LoVo (cell line): Measurements from ENCODE around the gene KMT5C.
A peak's percentile ranks its signal among the peaks of the same experiment; 100 is the strongest.

ENCODE experiments used
- DNase-seq: peaks from one replicate; pipeline ENCODE4 v3.0.0-alpha.2; 2016; ENCODE audit warnings: low spot score

The KMT5C gene

DNA sequence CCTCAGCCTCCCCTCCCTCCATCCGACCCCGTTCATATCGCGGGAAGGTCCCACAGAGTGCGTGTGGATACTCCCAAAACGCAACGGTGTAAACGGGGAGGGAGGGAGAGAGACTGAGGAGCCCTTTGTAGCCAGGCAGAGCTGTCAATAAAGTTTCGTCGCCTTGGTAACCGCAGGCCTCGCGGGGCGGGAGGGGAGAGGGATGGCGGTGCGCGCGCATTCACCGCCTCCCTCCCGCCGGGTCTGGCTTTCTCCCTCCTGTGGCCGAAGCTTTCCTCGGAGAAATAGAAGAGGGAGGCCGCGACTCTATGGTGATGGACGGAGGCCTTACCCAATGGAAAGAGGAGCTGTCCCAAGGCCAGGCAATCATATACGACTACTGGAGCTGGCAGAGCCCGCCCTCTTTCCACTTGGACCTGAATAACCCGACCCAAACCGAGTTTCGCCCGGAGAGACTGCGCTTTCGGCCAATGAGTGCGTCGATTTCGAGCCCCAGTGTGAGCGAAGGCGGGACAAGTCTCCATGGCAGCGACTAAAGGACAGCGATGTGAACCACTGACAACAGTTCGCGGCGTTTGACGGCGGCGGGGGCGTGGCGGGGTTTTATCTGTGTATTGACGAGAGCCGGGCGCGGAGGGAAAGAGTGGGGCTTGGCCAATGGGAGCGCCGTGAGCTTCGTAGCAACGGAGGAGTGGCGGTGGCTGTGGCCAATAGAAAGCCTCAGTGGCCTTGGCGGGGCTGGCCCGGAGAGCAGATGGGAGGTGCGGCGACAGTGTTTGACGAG is at the start of gene KMT5C:
Gene KMT5C (plus strand): TSS at position 772 of the 784 bp plus-strand sequence. CDS start 2,061 bp downstream, outside the sequence.
- DNase-seq, result peak; percentile 100

- no peak for DNase-seq
Measured at GRCh38 chr19:55297267-55297666, 42.4 kb upstream of the KMT5C start.

DNA sequence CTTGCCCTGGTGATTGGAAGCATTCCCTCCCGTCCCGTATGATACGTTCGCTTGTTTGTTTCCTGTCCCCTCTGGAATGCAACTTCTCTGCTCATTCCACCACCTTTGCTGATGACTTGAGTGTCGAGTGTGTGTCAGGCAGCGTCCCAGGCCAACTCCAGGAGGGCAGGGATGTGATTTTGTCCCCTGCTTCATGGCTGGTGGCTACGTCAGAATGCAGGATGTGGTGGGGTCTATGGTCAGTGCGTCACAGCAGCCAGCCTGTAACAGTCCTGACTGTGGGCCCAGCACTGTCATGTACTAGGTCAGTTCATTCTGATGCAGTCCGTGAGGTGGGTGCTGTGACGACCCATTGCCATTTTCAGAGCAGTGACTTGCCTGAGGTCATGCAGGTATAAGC is 39.7 kb upstream of the KMT5C start:
- no peak for DNase-seq

- no peak for DNase-seq
Measured at GRCh38 chr19:55300886-55301458, 38.7 kb upstream of the KMT5C start.

GRCh38 chr19:55301459-55302317 is 38.0 kb upstream of the KMT5C start:
- peak; percentile 80 for DNase-seq

DNA sequence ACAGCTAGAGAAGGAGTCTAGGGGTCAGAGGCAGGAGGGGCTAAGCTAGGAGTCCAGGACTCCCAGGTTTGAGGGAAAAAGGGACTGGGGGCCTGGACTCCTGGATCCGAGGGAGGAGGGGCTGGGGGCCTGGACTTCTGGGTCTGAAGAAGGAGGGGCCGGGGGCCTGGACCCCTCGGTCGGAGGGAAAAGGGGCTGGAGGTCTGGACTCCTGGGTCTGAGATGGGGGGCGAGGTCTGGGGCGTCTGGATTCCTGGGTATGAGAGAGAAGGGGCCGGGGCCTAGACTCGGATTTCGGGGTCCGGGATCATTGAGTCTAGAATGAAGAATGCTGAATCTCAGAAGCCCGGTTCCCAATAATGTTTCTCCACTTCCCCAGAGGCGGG is 37.4 kb upstream of the KMT5C start:
- no peak for DNase-seq

- DNase-seq, result no peak
Measured at GRCh38 chr19:55303477-55303876, 36.2 kb upstream of the KMT5C start.

DNA sequence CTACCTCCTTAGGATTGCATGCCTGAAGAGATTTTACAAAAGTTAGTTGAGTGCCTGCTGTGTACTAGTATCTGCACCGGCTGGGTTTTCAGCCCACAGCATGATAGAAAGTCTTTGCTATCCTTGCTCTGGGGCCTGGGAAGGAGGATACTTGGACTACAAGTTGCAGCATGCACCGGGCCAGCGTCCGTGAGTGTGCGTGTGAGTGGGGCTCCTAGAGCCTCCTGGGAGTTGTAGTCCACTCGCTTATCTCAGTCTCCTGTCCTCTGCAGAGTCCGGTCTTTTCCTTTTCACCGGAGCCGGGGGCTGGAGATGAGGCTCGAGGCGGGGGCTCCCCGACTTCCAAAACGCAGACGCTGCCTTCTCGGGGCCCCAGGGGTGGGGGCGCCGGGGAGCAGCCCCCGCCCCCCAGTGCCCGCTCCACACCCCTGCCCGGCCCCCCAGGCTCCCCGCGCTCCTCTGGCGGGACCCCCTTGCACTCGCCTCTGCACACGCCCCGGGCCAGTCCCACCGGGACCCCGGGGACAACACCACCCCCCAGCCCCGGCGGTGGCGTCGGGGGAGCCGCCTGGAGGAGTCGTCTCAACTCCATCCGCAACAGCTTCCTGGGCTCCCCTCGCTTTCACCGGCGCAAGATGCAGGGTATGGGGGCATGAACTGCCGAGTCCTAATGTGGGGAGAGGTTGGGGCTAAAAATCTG is 35.2 kb upstream of the KMT5C start:
- no peak for DNase-seq

DNA sequence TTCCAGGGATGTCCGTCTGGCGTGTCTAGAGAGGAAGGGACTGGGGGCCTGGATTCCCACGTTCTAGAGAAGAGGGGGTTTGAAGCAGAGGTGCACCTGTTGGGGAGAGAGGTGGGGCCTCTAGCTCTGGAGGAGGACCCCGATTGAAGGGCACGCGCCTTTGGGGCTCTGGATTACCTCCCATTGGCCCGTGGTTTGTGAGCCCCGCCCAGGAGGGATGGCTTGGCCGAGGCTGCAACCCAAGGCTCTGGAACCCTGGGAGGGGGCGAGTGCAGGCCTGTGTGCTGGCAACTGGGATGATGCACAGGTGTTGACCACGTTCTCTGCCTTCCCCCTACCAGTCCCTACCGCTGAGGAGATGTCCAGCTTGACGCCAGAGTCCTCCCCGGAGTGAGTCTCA is 34.7 kb upstream of the KMT5C start:
- DNase-seq, result no peak

DNA sequence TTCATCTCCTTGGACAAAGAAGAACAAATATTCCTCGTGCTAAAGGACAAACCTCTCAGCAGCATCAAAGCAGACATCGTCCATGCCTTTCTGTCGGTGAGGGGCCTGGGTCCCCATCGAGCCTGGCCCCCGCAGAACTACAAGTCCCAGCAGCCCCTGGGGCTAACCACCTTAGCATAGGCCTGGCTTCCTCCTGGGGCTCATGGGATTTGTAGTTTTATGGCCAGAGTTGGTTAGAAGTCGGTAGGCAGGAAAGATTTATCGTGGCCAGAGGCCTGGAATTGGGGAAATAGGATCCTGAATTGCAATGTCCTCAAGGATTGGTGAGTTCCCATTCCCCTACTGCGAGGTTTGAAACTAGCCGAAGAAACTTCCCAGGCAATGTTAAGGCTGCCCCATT is 34.2 kb upstream of the KMT5C start:
- DNase-seq, result peak; percentile 26

- no peak for DNase-seq
Measured at GRCh38 chr19:55305983-55306562, 33.6 kb upstream of the KMT5C start.

- no peak for DNase-seq
Measured at GRCh38 chr19:55306712-55307111, 33.0 kb upstream of the KMT5C start.

DNA sequence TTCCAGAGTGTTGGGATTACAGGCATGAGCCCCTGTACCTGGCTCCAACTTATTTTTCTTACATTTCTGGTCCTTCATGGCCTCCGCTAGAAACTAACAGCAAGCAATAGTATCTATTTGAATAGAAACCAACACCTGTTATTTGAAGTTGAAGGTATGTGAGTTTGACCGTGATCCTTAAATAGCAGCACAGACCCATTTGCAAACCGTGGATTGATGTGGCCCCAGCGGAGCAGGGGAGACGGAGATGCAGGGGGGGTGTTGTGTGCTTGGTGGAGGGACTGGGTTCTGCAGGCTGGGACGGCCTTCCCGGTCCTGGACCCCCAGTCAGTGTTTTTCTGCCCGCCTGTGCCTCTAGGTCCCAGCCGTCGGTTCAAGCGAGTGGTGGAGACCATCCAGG is 31.4 kb upstream of the KMT5C start:
- no peak for DNase-seq

- DNase-seq, result no peak
Measured at GRCh38 chr19:55309448-55309847, 30.2 kb upstream of the KMT5C start.

DNA sequence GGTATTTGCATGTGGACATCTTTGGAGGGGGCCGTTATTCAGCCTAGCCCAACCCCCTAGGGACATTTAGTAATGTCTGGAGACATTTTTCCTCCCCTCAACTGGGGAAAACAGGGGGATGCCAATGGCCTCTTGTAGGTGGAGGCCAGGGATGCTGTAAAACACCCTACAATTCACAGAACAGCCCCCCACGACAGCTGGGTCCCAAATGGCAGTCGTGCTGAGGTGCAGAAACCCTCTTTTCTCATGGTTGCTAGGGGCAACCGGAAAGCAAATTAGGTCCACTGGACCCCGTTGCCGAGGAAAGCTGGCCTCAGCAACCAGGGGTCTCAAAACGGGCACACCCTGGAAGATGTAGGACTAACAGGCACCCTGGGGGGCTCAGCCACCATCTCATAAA is 29.2 kb upstream of the KMT5C start:
- no peak for DNase-seq

DNA sequence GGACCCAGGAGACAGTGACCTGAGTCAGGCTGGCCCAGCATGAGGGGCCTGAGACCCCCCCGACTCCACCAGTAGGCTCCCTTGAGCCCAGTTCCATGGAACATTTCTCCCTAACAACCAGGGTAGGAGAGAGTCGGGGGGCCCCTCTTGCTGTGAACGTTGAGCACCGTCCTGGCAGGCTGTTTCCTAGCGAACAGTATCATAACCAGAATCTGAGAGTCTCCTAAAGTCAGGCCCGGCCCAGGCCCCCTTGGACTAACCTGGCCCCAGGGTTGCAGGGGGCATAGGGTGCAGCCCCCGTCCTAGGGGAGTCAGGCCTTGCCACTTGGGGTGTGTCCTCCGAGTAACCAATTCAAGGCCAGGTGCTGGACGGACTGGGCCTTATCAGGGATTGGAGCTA is 28.3 kb upstream of the KMT5C start:
- DNase-seq, result no peak

DNA sequence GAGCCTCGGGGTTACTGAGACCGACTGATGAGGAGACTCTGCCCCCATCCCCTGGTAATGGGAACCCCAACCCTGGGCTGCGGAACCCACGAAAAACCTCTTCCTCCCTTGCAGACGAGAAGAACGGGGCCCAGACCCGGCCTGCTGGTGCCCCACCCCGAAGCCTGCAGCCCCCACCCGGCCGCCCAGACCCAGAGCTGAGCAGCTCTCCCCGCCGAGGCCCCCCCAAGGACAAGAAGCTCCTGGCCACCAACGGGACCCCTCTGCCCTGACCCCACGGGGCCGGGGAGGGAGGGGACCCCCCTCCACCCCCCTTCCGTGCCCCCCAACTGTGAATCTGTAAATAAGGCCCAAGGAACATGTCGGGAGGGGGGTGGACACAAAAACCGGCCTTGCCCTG is 27.9 kb upstream of the KMT5C start:
- no peak for DNase-seq

DNA sequence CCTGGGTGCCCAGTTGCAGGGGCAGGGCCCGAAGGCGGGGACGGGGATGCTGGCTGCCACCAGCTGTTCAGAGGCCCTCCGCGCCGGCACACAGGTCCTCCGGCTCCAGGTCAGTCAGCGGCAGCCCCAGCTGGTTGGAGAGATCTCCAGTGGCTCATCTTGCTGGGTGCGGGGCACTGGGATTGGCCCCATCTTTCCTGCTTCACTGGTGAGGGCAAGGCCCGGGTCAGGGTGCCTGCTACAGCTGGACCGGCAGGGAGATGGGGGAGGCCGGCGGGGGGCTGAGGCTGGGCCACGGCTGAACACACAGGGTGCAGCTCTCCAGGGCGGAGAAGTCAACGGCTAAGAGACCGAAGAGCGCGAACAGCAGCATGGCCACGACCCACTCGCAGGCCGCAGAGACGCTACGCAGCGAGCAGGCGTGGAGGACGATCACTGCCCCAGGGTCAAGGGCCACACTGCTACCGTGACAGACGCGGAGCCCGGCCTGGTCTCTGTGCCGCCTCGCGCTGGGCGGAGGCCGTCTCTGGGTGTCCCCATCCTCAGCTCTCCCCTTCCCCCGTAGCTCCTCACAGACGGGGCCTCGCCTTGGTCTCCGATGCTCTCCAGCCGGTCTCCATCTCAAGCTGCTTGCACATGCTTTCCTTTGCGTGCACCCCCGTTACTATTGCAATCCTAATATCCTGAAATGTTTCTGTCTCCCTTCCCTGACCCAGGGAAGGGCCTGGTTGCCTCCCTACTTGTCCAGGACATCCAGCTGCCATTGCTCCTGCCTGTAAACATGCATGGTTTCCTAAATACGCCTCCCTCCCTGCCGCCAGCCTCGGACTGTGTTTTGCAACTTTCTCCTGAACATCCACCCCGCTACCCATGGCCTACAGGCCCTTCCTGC is 26.8 kb upstream of the KMT5C start:
- no peak for DNase-seq

GRCh38 chr19:55314396-55314795 is 25.3 kb upstream of the KMT5C start:
- DNase-seq, result no peak

- no peak for DNase-seq
Measured at GRCh38 chr19:55315956-55316525, 23.6 kb upstream of the KMT5C start.

DNA sequence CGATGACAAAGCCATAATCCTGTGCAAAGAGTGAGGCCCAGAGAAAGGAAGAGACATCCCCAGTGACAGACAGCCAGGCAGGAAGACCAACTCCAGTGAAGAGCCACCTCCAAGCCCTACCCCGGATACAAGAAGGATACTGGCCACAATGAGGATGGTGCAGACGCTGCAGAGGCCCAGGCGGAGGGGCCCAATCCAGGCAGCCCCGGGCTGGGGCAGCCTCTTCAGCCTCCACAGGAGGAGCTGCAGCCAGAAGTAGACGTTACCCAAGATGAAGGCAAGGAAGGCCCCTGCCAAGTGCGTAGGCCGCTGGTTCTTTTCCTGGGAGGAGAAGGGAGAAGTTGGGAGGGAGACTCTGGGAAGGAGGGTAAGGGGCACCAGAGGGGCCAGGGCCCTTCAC is 23.0 kb upstream of the KMT5C start:
- DNase-seq, result no peak
